Measurements from ENCODE around the gene RELL1.

Gene RELL1

GRCh38 chr4:37631551-37631950 is 54.6 kb downstream of the RELL1 start:
- no peak for DNase-seq

- no peak for DNase-seq
Observed at GRCh38 chr4:37629713-37630112, 56.5 kb downstream of the RELL1 start.

- no peak for DNase-seq
Observed at GRCh38 chr4:37628977-37629609, 57.1 kb downstream of the RELL1 start.

GRCh38 chr4:37627263-37627662 is 58.9 kb downstream of the RELL1 start:
- DNase-seq: no peak

- no peak for DNase-seq
Observed at GRCh38 chr4:37625499-37625898, 60.7 kb downstream of the RELL1 start.

GRCh38 chr4:37623940-37624339 is 62.2 kb downstream of the RELL1 start:
- no peak for DNase-seq

GRCh38 chr4:37623125-37623524 is 63.1 kb downstream of the RELL1 start:
- DNase-seq: no peak

GRCh38 chr4:37620176-37620575 is 66.0 kb downstream of the RELL1 start:
- no peak for DNase-seq

- DNase-seq: no peak
Observed at GRCh38 chr4:37615720-37616063, 70.5 kb downstream of the RELL1 start.

- DNase-seq: no peak
Observed at GRCh38 chr4:37615059-37615719, 71.0 kb downstream of the RELL1 start.

- no peak for DNase-seq
Observed at GRCh38 chr4:37612811-37613210, 73.4 kb downstream of the RELL1 start.

GRCh38 chr4:37609626-37610025 is 76.5 kb downstream of the RELL1 start:
- DNase-seq: no peak

- DNase-seq: no peak
Observed at GRCh38 chr4:37607018-37607417, 79.2 kb downstream of the RELL1 start.

GRCh38 chr4:37605843-37606565 is 80.2 kb downstream of the RELL1 start:
- no peak for DNase-seq

GRCh38 chr4:37604461-37604860 is 81.7 kb downstream of the RELL1 start:
- DNase-seq: no peak

GRCh38 chr4:37603711-37604110 is 82.5 kb downstream of the RELL1 start:
- DNase-seq: no peak

- DNase-seq: peak; percentile 52
Observed at GRCh38 chr4:37603070-37603468, 83.1 kb downstream of the RELL1 start.

- DNase-seq: no peak
Observed at GRCh38 chr4:37602454-37603069, 83.6 kb downstream of the RELL1 start.

- DNase-seq: no peak
Observed at GRCh38 chr4:37601531-37601930, 84.6 kb downstream of the RELL1 start.

GRCh38 chr4:37599092-37599790 is 86.9 kb downstream of the RELL1 start:
- DNase-seq: no peak

GRCh38 chr4:37597034-37597433 is 89.1 kb downstream of the RELL1 start:
- no peak for DNase-seq

GRCh38 chr4:37595875-37596680 is 90.1 kb downstream of the RELL1 start:
- DNase-seq: no peak

Measured in NCI-H146 (cell line).